HG03095 (cell line): Measurements from ENCODE around the gene CFAP46.
"Not testable (repeated sequence)": the region's sequence is repeated elsewhere in the genome, so short reads cannot be mapped to it uniquely, and the experiment has no call there.

Experiments
- ATAC-seq: cut with Tn5 transposase; IDR thresholded peaks from one replicate; pipeline ENCODE4 v1.9.1; 2021; ENCODE audit warnings: moderate library complexity; ENCODE audit not compliant: unreplicated experiment

CFAP46 gene

DNA sequence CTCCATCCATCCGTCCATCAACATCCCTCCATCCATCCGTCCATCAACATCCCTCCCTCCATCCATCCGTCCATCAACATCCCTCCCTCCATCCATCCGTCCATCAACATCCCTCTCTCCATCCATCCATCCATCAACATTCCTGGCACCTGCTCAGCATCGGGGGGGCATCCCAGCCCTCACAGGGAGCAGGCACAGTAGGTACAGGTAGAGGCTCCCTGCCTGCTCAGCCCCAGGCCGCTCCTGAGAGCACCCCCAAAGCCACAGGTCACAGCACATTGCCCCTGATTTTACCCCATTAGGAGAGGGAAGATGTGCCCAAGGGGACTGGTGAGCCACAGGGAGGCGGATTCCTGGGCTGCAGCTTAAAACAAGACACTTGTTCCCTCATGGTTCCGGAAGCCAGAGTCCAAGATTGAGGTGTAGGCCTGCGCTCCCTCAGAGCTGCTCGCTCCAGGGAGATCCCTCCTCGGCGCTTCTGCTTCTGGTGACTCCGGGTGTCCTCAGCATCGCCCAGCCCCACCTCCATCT is 21.1 kb upstream of the CFAP46 start:
- no peak for ATAC-seq

DNA sequence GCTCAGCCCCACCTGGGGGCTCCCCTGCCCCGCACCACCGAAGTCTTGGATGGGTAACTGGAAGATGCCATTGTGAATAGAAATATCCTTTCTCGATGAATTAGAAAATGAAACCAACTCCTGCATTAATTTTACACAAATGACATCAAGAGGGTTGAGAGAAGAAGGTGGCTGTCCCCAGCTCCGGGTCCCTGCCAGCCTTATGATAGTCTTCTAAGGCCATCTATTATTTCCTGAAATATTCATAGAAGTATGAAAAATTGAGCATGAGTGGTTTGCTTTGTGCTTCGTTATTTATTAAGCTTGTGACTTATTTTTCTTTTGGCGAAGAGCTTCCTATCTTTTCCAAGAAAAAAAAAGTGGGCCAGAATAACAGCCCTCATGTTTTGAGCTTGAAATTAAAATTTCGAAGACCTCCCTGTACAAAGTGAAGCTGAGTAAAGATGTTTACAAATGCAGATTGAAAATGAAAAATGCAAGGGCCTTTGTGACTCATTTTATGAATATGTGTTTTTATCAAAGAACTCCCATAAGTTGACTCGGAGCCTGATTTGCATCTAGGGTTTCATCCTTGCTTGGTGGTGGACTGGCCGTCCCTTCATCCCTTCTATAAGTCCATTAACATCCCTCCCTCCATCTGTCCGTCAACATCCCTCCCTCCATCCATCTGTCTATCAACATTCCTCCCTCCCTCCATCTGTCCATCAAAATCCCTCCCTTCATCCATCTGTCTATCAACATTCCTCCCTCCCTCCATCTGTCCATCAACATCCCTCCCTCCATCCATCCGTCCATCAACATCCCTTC is 20.5 kb upstream of the CFAP46 start:
- ATAC-seq: peak; percentile 44

DNA sequence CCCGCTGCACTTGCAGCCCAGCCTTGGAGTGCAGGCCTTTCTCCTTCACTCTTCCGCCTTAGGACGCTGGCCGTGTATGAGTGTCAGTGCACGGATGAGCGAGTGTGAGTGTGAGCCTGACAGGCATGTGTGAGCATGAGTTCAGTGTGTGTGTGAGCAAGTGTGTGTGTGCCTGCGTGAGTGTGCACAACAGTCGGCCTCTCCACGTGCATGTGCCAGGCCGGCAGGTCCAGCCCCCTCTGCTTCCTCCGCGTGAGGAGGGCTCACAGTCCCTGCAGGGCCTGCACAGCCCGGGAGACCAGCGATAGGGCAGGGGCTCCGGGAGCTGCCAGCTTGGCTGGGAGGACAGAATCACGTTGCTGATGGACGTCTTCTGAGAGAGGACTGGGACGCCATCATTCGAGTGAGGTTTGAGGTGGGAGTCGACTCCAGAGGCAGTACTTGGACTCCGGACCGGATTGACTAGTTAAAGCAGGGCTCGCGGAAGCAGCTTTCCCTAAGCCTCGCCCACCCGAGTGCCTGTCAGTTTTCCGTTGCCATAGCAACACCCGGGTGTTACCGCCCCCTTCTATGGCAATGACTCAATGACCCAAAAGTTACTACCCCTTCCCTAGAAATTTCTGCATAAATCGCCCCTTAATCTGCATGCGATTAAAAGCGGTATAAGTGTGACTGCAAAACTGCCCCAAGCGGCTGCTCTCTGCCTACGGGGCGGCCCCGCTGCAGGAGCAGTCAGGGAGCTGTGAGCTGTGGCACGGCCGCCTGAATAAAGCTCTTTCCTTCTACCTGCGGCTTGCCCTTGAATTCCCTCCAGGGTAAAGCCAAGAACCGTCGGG is 19.6 kb upstream of the CFAP46 start:
- peak; percentile 41 for ATAC-seq

DNA sequence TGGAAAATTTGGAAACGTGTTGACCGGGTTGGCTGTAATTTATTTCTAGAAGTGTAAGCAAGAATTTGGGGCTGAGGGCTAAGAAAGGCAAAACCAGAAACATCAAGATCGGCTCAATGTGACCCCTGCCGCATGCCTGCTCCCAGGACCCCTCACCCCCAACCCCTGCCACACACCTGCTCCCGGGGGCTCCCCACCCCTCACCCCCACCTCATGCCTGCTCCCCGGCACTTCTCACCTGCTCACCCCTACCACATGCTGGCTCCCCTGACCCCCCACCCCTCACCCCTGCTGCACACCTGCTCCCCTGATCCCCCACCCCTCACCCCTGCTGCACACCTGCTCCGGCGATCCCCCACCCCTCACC is 19.0 kb upstream of the CFAP46 start:
- no peak for ATAC-seq

DNA sequence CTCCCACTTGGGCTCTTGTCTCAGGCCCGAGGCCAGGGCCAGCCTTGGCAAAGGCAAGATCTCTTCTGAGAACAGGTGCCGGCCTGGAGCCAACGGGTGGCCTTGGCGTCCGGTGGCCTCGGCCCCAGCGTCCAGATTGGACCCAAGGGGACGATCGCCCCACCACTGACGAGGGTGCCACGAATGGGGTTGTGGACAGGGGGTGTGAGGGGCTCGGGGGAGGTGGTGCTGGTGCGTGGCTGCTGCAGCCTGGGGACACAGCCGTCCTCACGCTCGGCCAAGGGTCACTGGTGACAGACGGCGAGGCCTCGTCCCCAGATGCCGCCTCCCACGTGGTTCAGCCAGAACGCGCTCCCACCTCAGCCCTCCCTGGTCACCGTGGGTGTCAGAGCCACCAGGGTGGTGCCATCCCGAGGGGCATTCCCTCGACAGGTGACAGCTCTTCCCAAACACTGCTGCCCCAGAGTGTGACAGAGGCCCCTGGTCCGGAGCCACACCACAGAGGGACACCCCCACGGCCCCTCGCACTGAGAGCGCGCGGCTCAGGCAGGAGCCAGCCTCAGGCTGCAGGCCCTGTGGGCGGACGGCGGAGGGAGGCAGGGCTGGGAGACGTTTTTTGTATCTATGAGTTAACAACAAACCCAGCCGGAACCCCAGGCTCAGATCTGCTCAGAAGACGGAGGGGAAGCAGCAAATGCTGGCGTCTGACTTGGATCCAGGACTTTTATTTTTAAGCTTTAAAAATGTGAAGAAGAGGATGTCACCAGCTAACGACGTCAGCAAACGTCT is 18.5 kb upstream of the CFAP46 start:
- no peak for ATAC-seq

DNA sequence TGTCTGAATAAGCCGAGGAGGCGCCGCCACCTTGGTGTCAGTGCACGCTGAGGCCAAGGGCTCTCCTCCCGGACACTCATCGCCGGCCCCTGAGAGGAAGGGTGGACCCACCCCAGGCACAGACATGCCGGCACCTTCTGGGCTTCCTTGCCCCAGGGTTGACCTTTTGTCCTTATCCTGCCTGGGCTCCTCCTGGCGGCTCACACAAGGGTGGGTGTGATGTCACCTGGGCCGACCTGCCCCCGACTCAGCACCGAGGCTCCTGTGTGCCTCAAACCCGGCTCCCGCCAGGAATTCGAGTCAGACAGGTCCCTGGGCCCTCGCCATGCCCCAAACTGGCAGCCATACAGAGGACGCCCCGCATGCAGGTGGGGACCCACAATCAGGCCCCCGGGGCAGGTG is 17.7 kb upstream of the CFAP46 start:
- no peak for ATAC-seq

DNA sequence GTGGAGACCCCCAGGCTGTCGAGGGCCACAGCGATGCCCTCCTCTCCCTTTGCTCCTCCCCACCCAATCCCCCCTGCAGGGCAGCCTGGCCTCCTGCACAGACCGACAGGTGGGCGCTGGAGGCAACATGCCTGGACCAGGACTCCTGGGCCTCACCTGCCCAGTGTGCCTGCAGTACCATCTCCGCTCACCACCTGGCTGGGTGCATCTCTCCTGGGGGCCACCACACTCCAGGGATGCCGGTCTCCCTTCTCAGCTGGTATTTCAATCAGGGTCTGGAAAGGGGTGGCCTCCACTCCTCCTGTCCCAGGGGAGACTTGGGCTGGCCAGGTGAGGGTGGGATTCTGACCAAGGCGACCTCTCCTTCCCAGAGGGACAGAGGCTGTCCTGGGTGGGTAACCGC is 17.2 kb upstream of the CFAP46 start:
- ATAC-seq: no peak

DNA sequence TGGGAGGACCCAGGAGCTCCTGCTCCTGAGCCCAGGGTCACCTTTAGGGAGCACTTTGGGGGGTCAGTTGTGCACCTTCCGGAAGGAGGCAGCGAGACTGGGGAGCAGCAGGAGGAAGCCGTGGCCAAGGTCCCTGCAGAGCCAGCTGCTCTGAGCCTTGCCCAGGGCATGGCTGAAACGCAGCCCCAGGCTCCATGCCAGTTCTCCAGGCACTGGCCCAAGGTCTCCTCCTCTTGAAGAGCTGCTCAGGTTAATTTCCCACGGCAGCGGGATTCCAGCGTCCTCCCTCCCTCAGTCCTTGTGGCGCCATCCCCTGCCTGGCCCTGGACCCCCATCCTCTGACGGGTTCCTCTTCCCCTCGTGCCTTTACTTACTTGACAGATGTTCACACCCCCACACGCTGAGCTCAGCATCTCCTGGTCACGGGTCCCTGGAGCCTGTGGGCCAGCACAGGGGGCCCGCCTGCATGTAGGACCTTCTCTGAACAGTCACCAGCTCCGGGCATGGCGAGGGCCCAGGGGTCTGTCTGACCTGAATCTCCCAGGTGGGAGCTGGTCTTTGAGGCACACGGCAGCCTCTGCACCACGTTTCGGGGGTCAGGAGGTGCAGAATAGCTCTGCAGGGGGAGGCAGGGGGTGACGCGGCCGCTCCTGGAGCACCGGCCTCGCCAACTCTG is 16.7 kb upstream of the CFAP46 start:
- no peak for ATAC-seq

DNA sequence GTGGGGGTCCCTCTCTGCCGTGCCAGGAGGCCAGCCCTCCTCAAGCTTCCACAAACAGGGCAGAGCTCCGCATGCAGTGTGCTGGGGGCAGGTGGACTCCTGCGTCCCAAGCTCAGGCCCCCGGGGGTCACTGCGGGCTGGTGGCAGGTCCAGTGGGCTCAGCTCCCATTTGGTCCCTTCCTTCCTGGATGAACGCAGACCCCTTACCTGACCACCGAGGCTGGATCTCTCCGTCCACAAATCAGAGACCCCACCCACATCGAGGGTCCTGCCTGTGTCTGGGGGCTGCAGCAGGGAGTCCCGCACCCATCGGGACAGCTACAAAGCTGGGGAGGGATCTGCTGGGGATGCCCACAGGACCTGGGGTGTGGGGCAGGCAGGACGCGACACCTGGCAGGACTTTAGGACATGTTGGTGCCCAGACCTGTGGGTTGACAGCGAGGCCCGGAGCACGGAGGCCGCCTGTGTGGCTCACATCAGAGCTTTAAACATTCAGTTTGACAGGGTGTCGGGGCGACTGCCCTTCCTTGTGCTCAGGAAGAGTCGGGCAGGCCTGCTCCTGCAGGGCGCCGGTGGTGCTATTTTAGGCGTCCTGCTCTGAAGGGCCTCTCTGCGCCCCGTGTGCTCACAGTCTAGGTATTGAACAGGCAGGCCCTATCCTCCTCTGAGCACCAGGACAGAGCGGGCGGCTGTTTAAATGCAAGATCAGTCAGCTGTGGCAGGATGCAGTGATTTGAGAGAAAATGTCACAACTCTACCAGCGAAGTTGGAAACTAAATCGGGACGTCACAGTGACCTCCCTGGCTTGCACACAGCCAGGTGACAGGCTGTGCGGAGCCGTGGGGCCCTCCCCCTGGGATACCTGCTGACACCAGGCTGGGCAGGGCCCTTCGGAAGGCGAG is 15.9 kb upstream of the CFAP46 start:
- no peak for ATAC-seq

DNA sequence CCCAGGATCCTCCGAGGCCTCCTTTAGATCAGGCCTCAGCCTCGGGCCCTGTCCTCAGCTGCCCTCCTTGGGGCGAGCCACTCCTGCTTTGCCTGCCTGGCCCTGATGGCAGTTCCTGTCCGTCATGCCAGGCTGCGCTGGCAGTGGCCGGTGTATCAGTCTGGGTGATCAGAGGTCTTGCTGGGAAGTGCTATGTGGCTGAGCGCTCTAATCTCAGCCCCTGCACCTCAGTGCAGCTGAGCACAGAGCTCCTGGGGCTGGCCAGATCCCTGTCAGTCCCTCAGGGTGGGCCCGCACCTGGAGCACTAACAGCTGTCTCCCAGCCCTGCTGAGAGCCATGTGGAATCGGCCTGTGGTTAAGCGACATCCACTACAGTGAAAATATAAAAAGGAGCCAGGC is 14.8 kb upstream of the CFAP46 start:
- no peak for ATAC-seq

DNA sequence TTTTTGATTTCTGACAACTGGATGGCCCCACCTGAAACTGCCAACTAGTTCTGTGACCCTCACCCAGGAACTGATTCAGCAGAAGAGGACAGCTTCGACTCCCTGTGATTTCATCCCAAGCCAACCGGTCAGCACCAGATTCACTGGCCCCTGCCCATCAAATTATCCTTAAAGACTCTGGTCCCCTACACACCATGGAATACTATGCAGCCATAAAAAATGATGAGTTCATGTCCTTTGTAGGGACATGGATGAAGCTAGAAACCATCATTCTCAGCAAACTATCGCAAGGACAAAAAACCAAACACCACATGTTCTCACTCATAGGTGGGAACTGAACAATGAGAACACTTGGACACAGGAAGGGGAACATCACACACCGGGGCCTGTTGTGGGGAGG is 13.9 kb upstream of the CFAP46 start:
- ATAC-seq: not testable (repeated sequence)

DNA sequence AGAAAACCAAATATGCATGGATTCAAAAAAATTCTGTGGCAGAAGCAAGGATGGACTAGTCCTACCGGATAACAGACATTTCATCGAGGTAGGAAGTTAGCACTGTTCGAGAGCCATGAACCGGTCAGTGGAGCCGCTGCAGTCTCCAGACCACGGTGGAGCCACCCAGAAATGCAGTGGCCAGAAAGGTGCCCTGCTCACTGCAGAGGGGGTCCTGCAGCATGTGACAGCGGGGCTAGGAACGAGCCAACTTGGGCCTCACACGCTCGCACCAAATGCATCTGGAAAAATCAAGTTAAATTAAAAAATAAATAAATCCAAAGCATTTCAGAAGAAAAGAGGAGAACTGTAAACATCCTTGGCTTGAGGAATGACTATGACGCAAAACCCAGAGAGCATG is 13.1 kb upstream of the CFAP46 start:
- no peak for ATAC-seq

DNA sequence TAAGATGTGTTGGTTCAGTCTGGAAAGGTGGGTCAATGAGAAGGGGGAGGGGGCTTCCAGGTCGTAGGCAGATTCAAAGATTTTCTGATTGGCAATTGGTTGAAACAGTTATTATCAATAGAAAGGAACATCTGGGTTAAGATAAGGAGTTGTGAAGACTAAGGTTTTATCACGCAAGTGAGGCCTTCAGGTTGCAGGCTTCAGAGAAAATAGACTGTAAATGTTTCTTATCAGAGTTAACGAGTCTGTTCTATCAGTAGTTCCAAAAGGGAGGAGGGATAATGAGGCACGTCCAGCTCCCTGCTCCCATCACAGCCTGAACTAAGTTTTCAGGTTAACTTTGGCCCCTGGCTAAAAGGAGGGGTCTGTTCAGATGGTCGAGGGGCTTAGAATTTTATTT is 11.1 kb upstream of the CFAP46 start:
- ATAC-seq: no peak

DNA sequence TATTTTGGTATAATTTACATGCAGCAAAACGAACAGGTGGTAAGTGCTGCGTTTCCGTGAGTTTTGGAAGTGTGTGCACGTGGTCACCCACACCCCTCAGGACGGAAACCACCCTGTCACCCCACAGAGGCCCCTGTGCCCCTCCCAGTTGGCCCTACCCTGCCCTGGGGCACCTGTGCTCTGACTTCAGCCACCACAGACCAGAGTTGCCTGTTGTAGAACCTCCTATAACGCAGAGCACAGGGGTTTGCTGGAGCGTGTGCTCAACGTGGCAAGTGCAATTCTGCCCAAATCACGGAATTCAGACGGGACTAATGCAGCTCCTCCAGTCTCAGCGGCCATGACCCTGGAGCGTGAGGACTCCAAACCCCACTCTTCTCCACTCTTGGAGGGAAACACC is 9.6 kb upstream of the CFAP46 start:
- no peak for ATAC-seq

DNA sequence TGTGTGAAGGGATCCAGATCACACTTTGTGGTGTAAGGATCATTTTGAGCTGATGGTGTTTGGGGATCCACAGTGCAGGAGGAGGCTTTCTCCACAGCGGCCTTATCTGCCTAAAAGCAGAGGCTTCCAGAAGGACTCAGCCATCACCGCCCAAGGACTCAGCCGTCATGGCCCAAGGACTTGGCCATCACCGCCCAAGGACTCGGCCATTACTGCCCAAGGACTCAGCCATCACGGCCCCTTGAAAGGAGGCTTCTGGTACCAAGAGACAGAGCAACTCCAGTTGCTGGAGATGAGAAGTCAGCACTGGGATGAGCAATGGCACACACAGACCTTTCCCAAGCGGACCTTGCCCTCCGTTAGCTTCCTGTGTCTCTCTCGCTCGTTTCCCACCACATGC is 6.0 kb upstream of the CFAP46 start:
- ATAC-seq: no peak

DNA sequence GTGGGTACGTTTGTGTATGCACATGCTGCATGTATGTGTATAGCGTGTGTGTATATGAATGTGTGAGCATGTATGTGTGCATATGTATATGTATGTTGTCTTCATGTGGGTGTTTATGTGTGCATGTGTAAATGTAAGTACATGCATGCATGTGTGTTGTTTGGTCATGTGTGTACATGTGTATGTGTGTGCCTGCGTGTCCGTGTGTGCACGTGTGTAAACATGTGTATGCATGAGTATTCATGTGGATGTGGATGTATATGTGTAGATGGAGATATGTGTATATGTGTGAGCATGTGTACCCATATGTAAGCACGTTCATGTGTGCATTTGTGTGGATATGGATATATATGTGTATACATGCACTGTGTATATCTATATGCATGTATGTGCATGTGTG is 5.5 kb upstream of the CFAP46 start:
- ATAC-seq: no peak

DNA sequence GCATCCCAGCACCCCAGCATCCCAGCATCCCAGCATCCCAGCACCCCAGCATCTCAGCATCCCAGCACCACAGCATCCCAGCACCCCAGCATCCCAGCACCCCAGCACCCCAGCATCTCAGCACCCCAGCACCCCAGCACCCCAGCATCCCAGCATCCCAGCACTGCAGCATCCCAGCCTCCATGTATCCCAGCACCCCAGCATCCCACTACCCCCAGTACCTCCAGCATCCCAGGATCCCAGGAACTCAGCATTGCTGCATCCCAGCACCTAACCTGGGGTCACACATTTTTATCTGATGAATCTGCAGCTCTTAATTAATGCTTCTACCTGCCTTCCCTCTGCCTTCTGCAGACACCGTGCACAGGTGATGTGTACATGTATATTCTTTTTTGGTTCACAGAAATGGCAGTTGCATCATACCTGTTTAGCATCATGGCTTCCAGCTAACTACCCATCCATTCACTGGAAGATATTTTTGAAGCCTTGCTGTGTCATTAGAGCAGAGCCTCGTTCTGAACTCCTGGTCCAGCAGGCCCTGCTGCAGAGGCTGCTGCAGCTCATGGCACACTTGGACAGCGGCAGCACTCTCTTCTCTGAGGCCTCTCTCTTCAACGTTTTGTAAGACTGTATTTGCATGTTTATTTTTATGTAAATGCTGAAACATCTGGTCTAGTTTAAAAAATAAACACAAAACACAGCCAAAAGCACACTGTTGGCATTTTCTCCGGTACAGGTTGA is 4.6 kb upstream of the CFAP46 start:
- no peak for ATAC-seq

DNA sequence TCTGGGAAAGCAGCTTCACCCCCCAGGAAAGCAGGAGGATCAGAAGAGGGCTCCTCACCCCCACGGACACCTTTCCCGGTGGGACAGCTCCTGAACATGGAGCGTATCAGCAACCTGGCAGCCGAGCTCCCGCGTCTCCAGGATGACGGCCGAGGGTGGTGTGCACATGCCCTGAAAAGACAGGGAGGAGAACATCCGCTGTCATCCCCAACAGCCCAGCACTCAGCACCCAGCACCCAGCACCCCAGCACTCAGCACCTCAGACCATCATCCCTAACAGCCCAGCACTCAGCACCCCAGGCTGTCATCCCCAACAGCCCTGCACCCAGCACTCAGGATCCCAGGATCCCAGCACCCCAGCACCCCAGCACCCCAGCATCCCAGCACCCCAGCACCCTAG is 3.9 kb upstream of the CFAP46 start:
- no peak for ATAC-seq

DNA sequence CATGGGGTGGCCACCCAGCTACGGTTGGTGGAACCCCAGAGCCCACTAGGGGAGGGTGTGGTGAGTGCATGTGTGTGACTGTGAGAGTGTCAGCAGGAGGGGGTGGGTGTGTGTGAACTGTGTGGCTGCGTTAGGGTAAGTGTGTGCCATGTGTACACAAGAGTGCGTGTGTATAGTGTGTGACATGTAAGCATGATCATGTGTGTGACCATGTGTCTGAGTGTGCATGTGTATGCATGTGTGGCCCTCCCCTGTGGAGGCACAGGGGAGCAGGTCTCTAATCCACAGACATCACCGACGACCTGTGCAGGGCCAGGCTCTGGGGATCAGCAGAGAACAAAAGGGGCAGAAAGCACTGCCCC is 3.5 kb upstream of the CFAP46 start:
- no peak for ATAC-seq
